ENCODE data around the gene CDX2. TPM values are rescaled to one million over a fixed set of nuclear protein-coding genes. Genes with fewer than 3 reads are reported as not detected.

The CDX2 gene
- total RNA-seq, 2 experiments from 2014 or later: not detected

DNA sequence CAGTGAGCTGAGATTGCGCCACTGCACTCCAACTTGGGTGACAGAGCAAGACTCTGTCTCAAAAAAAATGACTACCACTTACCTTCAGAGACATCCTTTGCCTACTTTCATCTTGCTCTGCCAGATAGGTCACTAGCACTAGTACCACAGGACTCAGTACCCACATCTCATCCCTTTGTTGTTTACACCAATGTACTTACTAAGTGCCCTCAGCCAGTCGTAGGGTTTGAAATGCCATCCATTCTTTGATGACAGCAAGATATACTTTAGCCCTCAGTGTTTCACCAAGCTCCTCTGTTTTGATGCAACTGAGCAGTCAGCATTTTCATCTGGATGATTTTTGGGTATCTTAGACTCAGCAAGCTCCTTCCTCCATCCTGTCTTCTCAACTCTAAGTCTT, 13.2 kb upstream of the CDX2 start:
- Mint-ChIP-seq H3K27ac (no peak overlapping the region), H3K27me3 (peaks cover 52% of the 10 kb centered on the region), H3K4me1 (ENCODE audit: low read depth) (peaks cover 5% of the 10 kb centered on the region), H3K4me3 (no peak overlapping the region), H3K9me3 (no peaks in the 10 kb centered on the region), H3K36me3 (ENCODE audit: low read depth) (no peaks in the 10 kb centered on the region)
- TF ChIP-seq, protein P1, sequence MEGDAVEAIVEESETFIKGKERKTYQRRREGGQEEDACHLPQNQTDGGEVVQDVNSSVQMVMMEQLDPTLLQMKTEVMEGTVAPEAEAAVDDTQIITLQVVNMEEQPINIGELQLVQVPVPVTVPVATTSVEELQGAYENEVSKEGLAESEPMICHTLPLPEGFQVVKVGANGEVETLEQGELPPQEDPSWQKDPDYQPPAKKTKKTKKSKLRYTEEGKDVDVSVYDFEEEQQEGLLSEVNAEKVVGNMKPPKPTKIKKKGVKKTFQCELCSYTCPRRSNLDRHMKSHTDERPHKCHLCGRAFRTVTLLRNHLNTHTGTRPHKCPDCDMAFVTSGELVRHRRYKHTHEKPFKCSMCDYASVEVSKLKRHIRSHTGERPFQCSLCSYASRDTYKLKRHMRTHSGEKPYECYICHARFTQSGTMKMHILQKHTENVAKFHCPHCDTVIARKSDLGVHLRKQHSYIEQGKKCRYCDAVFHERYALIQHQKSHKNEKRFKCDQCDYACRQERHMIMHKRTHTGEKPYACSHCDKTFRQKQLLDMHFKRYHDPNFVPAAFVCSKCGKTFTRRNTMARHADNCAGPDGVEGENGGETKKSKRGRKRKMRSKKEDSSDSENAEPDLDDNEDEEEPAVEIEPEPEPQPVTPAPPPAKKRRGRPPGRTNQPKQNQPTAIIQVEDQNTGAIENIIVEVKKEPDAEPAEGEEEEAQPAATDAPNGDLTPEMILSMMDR (IDR thresholded peaks at IDR 0.05): no peak
- intact Hi-C loops (cut with micrococcal nuclease): loop anchor here (10.0 kb wide), 1 partner anchor 608 kb away; no protein-coding TSS in a partner anchor
- ChIA-PET CTCF (interaction anchor here (0.7 to 9.7 kb wide), 11 partner anchors 11 to 605 kb away, joined by 3 to 187 read pairs (median 4); no protein-coding TSS in a partner anchor), POLR2A (interaction anchor here (1.4 kb wide), 1 partner anchor 29 kb away, joined by 4 read pairs; no protein-coding TSS in a partner anchor)
- ATAC-seq (no peak), DNase-seq (no peak)

DNA sequence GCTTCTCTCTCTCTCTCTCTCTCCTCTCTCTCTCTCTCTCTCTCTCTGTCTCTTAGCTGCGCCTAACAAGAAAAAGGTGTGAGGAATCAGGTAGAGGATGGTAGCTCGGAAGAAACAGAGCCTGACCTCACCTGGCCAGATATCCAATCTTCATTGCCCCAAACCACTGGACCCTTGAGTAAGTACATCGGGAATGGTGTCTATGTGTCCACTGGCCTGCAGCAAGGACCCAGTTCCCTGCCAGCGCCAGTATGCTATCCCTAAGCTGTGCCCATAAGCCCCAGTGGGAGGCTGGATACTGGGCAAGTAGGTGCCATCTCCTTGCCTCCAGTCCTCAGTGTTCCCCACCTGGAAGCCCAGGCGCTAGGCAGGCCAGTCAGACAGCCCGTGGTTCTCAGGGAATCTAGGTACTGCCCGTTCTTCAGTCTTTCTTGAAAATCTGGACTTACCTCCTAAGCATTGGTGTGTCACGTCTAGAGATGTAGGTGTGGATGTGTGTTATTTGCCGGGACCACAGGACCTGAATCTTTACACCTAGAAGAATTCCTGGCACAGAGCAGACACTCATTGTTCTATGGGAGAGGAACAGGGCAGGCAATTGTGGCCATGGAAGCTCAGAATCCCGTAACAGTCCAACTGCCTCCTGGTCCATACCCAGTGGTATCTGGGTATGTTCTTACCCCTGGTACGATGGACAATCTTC, 12.0 kb upstream of the CDX2 start:
- Mint-ChIP-seq H3K27ac (no peak overlapping the region), H3K4me3 (no peak overlapping the region), H3K27me3 (peaks cover 63% of the 10 kb centered on the region), H3K4me1 (ENCODE audit: low read depth) (peaks cover 5% of the 10 kb centered on the region), H3K36me3 (ENCODE audit: low read depth) (no peaks in the 10 kb centered on the region), H3K9me3 (no peaks in the 10 kb centered on the region)
- CTCF ChIA-PET: interaction anchor here (1.0 to 9.7 kb wide), 5 partner anchors 12 to 588 kb away, joined by 3 to 187 read pairs (median 3); no protein-coding TSS in a partner anchor
- POLR2A ChIA-PET: interaction anchor here (1.4 kb wide), 1 partner anchor 28 kb away, joined by 4 read pairs; no protein-coding TSS in a partner anchor
- TF ChIP-seq, protein P1 (IDR thresholded peaks at IDR 0.05): no peak
- ATAC-seq (no peak), DNase-seq (no peak)
- intact Hi-C loops (cut with micrococcal nuclease): loop anchor here (10.0 kb wide), 1 partner anchor 606 kb away; no protein-coding TSS in a partner anchor

DNA sequence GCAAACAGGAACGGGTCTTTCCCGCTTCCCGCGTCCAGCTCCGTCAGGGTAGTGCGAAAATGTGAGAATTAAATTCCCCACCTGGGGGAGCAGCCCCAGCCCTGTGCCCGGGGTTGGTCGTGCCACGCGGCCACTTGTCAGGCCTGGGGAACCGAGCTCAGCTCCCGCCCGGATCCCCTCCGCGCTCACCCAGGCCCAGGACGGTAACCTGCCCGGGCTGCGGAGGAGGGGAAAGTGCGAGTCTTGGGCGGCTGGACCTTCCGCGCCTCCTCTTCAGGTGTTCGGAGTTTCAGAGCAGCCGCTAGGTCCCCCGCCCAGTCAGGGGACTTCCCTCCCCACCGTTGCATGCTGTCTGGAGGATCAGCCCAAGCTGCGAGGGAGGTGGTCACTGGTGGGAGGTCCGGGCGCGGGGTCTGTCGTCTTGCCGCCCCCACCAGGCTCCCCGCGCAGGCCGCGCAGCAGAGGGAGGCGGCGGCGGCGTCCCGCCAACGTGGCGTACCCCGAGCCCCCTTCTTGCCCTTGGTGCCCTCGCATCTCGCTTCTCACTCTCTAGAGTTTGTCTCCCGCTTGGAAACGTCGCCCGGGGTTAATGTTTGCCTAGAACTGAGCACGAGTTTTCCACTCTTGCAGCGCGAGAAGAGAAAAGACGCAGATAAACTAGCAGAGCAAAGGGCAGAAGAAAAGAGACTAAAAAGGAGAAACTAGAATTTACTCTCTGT, 11.3 kb upstream of the CDX2 start:
- intact Hi-C loops (cut with micrococcal nuclease): loop anchor here (10.0 kb wide), 1 partner anchor 606 kb away; no protein-coding TSS in a partner anchor
- CTCF ChIA-PET: interaction anchor here (1.0 to 9.7 kb wide), 3 partner anchors 11 to 152 kb away, joined by 3 to 187 read pairs (median 16); no protein-coding TSS in a partner anchor
- no peak for DNase-seq
- H3K4me1 Mint-ChIP-seq (ENCODE audit: low read depth): peaks cover 8% of the 10 kb centered on the region
- H3K27me3 Mint-ChIP-seq: peaks cover 70% of the 10 kb centered on the region
- H3K27ac Mint-ChIP-seq: no peak overlapping the region
- POLR2A ChIA-PET: no interaction called here
- no peak for ATAC-seq
- no peak overlapping the region for H3K4me3 Mint-ChIP-seq
- TF ChIP-seq, protein P1 (IDR thresholded peaks at IDR 0.05): no peak
- H3K36me3 Mint-ChIP-seq (ENCODE audit: low read depth): no peaks in the 10 kb centered on the region
- no peaks in the 10 kb centered on the region for H3K9me3 Mint-ChIP-seq

DNA sequence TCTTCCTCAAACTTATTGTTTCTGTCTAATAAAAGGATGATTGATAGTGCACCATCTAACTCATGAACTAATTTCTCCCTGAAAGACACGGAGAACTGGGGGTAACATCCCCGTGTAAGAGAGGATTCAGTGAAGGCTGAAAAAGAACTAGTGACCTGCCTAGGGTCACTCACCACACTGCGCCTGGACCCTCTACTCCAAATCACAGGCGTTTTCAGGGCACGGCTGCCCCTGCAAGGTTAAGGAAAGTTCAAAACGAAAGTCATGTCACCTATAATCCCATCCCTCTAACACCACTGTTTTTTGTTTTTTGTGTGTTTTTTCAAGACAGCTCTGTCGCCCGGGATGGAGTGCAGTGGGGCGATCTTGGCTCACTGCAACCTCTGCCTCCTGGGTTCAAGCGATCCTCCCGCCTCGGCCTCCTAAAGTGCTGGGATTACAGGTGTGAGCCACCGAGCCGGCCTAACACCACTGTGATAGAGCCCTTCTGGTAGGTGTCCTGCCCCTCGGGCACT, 10.7 kb upstream of the CDX2 start:
- DNase-seq: no peak
- Mint-ChIP-seq H3K27me3 (peaks cover 75% of the 10 kb centered on the region), H3K27ac (no peak overlapping the region), H3K4me3 (no peak overlapping the region), H3K36me3 (ENCODE audit: low read depth) (no peaks in the 10 kb centered on the region), H3K9me3 (no peaks in the 10 kb centered on the region), H3K4me1 (ENCODE audit: low read depth) (peaks cover 12% of the 10 kb centered on the region)
- no peak for ATAC-seq
- ChIA-PET POLR2A (no interaction called here), CTCF (interaction anchor here (1.2 to 9.7 kb wide), 3 partner anchors 26 to 621 kb away, joined by 3 to 187 read pairs (median 16); no protein-coding TSS in a partner anchor)
- intact Hi-C loops (cut with micrococcal nuclease): loop anchor here (10.0 kb wide), 1 partner anchor 605 kb away; no protein-coding TSS in a partner anchor
- TF ChIP-seq, protein P1 (IDR thresholded peaks at IDR 0.05): no peak

Data from activated CD8-positive, alpha-beta T cell treated with anti-CD3 and anti-CD28 coated beads for 36 hours (primary cell).